DLD1 (cell line): Measurements from ENCODE around the gene C2CD4D.

ENCODE experiments used
- in situ Hi-C: cut with HindIII; loops from 2 replicates; pipeline ENCODE4 v1.10.0; 2017; ENCODE audit warnings: low sequenced_read_pairs

The C2CD4D gene

DNA sequence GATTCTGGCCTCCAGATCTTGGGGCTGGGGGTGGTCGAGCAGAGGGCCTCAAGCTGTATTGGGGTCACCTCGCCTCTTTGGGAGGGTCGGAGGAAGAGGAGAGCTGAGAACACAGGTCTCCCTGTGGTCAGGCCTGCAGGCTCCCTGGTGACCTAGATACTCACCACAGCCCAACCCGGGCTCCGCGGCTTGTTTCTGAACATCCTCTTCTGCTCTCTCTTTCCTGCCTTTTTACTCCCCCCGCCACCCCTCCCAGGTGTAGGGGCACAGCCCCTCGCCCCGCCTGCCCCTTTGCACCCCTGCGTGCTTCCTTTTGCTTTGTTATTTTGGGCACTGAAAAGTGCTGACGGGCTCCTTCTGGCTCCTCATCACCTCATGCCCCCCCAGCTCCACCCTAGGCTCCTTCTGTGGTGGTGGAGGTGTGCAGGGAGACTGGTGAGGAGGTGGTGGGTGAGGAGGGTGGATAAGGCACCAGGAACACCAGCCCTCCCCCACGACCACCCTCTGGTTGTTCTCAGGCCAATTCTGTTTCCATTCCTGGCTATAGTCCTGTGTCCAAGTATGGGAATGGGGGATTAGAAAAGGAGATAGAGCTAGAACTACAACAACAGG, 23.8 kb downstream of the C2CD4D start:
- in situ Hi-C loops = no loop called here

DNA sequence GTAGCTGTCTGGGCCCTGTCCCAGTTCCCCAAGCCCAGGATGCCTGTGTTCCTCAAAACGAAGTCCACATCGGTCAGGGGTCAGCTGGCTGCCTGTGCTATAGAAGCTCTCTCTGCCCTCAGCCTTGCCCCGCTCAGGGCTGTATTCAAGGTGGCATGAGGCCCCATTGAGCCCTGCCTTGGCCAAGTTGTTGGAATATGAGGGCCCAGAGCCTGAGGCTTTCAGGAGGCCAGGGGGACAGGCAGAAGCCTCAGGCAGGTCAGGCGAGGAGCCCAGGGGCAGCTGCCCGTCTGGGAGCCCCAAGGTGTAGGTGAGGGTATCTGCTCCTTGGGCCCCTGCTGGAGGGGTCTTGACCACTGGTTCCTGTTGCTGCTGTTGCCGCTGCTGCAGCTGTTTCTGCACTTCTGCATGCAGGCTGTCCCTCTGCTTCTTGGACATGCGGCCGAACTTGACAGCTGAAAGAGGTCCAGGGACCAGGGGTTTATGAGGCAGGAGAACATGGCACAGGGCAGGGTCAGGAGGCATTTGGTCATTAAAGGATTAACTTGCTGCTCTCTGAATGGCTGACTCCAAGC, 24.6 kb downstream of the C2CD4D start:
- in situ Hi-C loops = no loop called here

DNA sequence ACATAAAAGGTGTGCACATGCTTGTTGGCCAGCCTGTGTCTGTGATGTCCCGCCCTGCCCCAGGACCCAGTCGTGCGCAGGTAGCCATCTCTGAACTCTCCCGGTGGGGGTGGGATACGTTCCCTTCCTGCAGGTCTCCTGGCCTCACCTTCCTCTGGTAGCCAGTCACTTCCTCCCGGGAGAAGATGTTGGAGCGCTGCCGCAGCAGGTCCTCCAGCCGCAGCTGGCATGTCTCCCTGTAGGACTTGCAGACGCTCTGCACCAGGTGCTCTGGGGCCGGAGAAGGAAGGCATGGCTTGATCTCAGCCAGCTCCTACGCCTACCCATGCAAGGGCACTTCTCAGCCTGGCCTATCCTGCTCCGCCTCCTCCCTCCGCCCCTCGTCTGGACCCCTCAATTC, 25.2 kb downstream of the C2CD4D start:
- in situ Hi-C loops = no loop called here

DNA sequence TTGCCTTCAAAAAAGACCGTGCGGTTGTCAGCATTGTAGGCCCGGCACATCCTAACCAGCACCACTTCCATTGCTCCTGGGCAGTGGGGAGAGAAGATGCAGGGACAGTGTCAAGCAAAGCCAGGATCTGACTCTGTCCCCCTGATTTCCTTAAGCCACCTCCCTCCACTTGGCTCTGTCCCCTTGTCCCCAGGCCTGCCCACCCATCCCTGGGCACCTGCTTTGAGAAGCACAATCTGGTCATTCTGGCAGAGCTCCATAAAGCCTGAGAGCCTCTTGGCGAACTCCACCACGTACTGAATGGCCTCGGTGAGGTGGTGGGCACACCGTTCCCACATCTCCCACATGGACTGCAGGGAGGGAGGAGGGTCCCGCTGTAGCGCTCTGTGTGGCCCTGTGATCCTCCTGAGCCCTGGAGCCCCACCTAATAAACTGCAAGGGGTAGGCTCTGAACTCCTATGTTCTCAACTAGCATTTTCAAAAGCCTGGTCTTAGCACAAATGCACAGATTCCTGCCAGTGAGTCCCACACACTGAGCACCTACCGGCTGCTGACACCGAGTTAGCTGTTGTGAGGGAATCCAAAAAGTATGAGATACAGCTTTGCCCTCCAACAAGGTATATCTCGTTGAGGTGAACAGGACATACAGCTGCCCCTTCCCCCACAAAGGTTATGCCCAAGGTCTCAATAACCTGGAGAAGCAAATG, 26.2 kb downstream of the C2CD4D start:
- in situ Hi-C loops = no loop called here

DNA sequence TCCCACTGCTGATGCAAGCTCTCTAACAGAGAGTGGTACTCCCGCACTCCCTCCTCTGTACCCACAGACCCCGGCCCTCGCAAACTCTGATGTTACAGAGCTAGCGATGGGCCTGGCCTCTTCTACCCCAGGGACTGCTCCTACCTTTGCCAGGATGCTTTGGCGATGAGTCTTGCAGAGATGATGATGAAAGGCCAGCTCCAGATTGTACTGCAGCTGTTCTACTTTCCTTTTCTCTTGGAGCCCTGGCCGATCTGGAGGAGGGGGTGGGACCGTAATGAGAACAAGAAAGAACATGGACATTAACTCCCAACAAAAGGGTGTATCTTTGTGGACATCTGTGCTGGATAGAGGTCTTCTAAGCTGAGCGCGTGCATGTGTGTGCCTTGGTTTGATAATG, 28.4 kb downstream of the C2CD4D start:
- in situ Hi-C loops = no loop called here

DNA sequence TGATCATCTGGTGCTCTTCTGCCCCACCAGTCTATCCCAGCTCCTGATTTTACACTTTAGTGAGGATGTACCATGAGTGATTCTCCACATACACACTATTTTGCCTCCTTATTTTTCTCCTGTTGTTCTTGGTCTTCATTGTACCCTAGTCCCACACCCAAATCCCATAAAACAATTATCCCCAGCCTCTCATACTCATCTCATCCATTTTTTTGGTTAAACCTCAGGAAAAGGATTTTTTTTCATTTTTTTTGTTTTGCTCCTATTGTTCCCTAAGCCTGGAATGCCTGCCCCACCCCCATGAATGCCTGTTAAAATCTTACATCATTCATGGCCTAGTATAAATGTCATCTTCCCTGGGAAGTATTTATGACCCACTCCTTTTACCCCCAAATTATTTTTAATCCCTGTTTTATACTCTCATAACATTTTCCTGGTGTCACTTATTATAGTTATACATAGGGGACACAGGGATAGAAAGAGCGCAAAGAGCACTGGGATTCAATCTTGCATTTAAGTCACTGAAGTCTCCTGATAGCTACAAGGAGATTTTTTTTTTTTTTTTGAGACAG, 29.5 kb downstream of the C2CD4D start:
- in situ Hi-C loops = no loop called here

DNA sequence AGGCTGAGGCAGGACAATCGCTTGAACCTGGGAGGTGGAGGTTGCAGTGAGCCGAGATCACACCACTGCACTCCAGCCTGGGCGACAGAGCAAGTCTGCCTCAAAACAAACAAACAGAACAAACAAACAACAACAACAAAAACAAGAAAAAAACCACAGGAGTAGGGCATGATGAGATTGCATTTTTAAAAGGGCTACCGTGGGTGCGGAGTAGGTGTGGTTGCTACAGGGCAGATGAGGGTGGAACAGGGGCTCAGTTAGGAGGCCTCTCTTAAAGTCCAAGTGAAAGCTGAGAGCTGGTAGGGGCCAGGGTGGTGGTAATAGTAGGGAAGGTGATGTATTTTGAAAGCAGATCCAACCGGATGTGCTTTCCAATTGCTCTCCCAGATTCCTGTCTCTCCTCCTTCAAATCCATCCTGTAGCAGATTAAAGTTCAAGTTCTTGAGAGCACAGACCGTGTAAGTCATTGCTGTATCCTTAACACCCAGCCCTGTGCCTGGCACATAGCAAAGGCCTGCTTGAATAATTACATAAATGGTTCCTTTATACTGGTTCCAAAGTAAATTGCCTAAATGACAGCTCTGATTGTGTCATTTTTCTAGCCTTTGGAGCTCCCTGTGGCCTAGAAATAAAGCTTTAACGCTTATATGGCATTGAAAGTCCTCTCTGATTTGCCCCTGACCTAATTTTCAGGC, 30.2 kb downstream of the C2CD4D start:
- in situ Hi-C loops = no loop called here

DNA sequence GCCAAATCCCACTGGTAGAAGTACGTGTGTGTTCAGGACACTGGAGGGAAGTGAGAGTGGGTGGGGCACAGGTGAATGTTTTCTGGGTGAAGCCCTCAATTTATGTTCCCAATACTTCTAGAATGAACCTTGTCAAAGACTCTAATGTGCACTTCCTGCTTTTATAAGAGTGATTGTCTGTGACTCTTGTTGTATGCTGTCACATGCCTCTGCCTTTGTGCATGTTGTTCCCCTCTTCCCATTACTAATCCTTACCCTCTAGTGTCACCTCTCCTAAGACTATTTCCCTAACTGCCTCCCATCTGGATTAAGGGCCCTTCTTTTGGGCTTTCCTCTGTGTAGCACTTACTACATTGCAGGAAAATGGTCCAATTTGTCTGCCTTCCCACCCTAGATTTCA, 31.9 kb downstream of the C2CD4D start:
- in situ Hi-C loops = no loop called here

DNA sequence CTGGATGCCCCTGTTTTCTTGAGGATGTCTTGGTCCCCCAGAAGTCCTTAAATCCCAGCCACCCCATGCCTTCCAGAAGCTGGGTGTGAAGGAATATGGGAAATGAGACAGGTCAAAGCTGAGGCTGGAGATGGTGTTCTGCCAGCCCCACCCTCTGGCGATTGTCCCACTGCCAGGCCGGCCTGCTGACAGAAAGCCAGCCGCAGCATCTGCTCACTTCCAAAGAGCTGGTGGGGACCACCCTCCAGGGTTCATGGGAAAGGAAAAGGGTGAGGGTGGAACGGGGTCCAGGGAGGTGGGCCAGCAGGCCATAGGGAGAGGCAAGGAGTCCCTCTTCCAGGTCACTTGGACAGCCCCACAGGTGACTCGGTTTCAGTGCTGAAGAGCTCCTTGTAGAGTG, 32.5 kb downstream of the C2CD4D start:
- in situ Hi-C loops = no loop called here

DNA sequence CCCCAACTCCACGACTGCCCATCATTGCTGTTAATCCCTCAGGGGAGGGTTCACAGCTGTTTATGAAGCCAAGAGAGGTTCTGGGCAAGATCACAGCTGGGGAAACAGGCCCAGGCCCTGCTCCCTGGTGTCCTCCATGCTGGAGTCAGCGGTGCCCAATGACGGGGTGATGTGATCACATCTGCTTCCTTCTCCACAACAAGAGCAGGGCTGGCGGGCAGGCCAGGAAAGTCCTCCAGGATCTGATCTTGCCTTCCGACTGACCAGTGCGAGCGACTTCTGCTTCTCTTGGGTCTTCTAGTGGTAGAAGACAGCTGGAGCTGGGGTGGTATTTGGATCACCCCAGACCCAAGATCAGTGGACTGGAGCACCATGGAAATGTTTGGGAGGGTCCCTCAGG, 33.5 kb downstream of the C2CD4D start:
- in situ Hi-C loops = no loop called here

DNA sequence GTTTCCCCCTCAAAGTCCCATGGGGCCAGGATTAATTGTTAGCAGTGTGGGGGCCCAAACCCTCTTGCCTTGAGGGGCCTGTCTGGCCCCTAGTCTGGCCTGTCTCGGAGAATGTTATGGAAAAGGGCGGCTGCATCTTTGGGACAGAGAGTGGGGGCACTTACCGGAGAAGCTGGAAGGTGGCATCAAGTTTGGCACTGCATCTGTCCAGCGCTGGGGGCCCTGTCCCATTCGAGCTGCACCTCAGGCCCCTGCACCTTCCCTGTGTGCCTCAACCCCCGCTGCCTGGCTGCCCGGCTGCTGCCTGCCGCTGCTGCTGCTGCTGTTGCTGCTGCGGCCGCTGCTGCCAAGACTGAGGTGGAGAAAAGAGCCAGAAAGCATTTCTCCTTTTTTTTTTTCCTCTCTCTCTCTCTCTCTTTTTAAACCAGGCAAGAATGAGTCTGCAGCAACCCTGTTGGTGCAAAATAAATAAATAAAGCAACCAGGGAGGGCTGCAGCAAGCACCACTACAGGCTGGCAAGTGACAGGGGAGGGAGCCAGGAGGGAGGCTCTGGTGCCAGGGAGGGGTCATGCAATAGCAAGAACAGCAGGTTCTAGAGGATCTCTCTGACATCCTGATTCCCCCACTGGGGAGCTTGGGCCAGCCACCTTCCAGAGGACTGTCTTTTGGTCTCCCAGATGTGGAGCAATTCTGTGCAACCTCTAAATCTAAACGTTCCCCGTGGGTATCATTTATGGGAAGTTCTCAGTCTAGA, 34.4 kb downstream of the C2CD4D start, which contains the start of gene LINGO4:
LINGO4 (minus strand) TSS at position 354 of the 755 bp plus-strand sequence. CDS start 2,715 bp downstream, outside the sequence.
- in situ Hi-C loops = no loop called here

DNA sequence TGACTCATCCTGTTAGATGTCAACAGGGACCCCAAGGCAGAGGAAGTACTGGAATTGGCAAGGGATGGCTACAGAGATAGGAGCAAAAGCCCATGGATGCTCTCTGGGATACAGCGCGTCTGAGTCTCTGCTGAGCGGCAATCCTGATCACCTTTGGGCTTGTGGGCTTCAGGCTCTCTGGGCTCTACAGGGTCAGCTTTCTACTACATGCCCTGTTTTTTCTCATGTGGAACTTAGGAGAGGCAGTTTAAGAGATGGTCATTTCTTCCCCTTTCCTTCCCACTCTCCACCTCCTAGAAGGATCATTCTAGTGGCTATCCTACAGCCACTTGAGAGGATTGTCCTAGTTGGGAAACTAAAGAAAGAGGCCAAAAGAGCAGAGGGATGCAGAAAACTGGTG, 35.7 kb downstream of the C2CD4D start:
- in situ Hi-C loops = no loop called here

DNA sequence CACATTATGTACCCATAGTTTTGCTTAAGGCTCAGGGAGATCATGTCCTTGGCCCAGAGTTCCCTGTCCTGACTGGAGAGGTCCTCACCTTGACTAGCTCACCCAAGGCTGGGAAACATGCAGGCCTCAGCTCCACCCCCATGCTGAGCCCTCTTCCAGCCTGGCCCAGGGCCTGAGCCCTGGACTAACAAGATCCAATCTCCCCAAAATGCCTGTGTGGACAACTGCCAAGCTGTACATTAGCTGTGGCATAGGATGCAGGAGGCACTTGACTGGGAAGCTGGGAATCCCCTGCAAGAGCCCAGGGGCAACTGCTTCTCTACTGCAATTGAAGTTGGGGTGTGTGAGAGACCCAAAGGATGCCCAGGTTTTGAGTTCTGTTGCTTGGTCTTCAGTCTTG, 36.5 kb downstream of the C2CD4D start:
- in situ Hi-C loops = no loop called here

DNA sequence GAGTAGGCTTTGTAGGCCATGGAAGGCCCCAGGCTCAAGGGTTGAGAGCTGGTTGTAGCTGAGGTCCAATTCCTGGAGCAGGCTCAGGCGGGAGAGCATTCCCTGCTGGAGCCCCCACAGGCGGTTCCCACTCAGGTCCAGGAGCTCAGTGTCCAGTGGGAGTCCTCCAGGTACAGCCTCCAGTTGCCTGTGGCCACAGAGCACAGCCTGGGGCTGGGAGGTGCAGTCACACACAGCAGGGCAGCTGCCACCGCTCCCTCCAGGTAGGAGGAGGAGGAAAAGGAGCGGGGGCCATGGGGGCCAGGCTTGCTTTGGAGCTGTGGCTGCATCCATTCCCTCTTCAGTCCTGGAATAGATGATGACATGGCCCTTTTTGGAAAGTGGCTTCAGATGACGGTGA, 37.2 kb downstream of the C2CD4D start:
- in situ Hi-C loops = no loop called here

DNA sequence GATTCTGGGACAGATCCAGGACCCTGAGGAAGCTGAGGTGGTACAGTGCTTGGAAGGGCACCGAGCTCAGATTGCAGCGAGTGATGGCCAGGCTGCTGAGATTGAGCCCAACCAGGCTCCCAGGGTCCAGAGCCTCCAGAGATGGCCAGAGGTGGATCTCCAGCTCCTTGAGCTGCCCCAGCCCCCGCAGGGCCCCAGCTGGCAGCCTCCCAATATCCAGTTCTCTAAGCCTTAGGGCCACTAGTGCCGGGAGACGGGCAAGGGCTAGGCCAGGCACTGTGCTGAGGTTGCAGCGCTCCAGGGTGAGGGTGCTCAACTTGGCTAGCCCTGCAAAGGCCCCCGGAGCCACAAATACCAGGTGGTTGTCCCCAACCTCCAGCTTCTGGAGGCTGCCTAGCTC, 37.8 kb downstream of the C2CD4D start:
- in situ Hi-C loops = no loop called here

DNA sequence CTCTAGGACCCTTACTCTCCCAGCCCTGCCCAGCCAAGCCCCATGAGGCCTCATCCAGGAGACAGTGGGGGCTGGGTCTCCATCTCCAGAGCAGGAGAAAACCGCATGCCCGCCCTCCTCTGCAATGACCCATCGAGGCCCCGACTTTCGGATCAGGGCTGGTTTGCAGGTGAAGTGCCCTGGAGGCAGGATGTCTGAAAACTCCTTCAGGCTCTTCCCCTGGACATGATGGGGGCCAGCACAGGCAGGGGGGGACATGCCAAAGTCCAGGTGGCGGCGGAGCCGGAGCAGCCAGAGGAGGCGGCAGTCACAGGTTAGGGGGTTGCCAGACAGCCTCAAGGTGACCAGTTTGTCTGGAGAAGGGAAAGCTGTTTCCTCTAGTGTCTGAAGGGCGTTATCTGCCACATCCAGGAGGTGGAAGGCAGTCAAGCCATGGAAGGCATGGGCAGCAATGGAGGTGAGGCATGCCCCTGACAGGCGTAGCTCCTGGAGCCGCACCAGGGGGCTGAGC, 38.3 kb downstream of the C2CD4D start:
- in situ Hi-C loops = no loop called here

DNA sequence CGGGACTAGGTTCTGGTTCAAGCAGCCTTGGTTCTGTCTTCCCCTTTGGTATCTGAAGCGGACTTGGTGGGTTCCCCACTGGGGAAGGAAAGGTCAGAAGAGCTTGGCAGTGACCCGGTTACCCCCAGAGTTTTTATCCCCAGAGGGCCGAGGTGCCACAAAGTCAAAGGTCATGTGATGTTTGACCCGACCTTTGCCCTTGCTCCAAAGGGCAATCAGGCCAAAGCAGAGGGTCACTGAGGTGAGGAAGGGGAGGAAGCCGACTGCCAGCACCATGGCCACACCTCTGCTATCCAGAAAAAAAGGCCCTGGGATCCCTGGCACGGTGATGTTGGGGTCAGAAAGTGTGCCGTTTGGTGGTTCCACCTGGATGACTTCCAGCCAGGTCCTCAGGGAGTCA, 38.8 kb downstream of the C2CD4D start:
- in situ Hi-C loops = no loop called here

DNA sequence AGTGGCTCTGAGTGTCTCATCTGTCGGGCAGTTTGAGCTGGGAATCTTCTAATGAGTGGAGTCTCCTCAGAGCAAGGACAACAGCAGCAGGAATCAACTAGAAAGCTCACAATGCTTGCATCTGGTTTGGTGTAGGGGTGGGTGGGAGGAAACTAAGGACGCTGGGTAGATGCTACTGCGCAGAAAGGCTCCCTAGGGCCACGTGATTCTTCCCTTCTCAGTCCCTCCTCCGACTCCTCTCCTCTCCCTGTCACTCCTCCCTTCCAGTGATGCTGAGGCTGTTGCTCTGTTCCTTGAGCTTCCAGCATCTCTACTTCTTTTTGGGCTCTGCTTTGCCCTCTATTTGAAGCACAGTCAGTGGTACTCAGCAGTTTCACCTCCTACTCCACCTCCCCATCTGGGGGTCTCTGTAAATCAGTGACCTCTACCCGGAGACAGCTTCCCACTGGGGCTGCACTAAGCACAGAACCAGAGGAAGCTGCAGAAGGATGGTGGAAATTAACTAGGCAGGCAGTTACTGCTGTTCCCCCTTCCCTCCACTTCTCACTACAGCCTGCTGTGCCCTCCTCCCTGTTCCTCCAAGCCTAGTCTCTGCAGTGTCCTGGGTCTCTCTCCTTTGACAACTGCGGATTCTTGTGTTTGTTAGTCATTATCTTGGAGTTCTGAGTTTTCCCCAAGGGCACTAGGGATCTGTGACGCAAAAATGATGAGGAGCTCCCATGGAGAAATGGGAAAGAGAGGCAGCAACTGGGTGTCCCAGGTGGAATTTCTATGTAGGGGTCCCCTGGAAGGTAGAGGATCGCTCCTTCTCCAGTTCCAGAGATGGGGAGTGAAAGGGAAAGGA, 40.2 kb downstream of the C2CD4D start:
- in situ Hi-C loops = no loop called here

DNA sequence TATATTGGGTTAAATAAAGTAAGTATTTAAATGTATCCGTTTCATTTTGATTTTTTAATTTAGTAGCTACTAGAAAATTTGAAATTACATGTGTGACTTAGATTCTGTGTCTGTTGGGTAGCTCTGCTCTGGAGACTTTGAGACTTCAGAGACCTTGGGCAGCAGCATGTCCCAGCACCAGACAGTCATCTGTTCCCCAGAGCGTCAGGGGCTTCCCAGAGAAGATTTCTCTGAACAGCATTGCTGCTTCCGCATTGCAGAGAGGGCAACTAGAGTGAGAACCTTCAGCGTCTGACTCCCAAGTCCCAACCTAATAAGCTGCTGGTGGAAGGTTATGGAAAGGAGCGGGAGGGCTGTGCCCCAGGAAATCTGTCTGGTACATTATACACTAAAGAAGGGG, 41.0 kb downstream of the C2CD4D start:
- in situ Hi-C loops = no loop called here
